Epithelial cell of prostate (primary cell): Measurements from ENCODE around the gene GOLGA8O.
"Not testable (repeated sequence)": the region's sequence is repeated elsewhere in the genome, so short reads cannot be mapped to it uniquely, and the experiment has no call there.

Experiments
- DNase-seq: peaks from one replicate; pipeline ENCODE4 v3.0.0-alpha.2; 2011; ENCODE audit warnings: low read depth, low spot score
- H3K27ac ChIP-seq: fragments of 450-650 bp; 2 replicates; pipeline ENCODE4 v1.5.1; 2017; ENCODE audit warnings: mild to moderate bottlenecking

The GOLGA8O gene, protein sequence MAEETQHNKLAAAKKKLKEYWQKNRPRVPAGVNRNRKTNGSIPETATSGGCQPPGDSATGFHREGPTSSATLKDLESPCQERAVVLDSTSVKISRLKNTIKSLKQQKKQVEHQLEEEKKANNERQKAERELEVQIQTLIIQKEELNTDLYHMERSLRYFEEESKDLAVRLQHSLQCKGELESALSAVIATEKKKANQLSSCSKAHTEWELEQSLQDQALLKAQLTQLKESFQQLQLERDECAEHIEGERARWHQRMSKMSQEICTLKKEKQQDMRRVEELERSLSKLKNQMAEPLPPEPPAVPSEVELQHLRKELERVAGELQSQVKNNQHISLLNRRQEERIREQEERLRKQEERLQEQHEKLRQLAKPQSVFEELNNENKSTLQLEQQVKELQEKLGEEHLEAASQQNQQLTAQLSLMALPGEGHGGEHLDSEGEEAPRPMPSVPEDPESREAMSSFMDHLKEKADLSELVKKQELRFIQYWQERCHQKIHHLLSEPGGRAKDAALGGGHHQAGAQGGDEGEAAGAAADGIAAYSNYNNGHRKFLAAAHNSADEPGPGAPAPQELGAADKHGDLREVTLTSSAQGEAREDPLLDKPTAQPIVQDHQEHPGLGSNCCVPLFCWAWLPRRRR

DNA sequence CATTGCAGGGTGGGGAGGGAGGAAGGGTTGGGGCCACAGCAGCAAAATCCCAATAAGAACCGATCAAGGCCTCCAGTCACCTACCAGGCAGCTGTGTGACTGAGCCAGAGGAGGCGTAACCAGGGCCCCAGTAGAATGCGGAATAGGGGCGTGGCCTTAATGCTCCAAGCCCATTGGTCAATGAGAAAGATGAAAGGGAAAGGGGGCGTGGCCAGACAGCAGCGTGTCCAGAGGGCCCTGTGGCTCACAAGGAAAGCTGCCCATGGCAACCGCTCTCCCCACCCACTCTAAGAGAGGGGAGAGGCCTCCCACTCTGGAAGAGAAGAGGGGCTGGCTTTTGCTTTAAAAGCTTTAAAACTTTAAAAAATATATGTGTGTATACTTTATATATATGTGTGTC is at the start of gene GOLGA8O:
GOLGA8O (minus strand) TSS at position 101 of the 400 bp plus-strand sequence; CDS start at position 3, 98 bp downstream.
- not testable (repeated sequence) for DNase-seq, H3K27ac ChIP-seq

DNA sequence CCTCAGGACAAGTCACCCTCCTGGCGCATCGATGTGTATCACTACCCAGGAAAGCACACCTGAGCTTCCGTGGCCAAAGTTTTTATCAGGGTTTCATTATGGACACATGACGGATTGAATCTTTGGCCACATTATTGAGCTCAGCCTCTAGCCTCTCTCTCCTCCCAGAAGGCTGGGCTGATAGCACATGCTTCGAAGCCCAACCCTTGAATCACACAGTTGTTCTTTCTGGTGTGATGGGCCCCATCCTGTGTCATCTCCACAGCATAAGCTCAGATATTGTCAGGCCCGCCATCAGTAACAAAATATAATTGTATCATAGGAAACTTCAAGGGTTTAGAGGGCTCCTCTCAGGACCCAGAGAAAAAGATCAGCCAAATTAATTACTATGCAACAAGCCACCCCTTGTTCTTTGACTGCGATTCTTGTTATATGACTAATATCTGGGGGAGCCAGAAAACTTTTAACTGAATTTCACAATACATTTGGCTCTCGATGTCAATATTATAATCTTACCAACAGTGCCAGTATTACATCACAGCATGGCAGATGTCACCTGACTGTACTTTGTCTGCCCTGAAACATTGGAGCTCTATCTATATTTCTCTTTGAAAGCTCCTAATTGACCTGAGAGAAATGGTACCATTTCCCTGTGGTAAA is 48.8 kb upstream of the GOLGA8O start:
- DNase-seq, H3K27ac ChIP-seq: not testable (repeated sequence)

DNA sequence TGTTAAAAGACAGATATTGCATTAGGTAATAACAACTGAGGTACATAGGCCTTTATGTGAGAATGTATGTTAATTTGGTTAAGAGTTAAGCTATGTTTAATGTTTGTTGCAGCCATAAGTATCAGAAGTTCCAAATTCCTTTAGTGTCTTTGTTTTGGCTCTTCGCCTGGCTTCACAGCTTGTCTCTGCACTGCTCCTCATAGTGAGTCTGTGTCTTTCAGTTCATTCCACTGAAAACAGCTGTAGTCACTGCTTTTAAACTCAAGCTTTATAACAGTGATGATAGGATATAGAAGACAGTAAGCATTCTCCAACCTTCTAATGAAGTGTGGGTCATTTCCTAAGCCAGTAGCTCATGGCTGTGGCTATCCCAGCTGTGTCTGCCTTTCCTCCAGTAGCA is 47.5 kb upstream of the GOLGA8O start:
- not testable (repeated sequence) for DNase-seq, H3K27ac ChIP-seq

DNA sequence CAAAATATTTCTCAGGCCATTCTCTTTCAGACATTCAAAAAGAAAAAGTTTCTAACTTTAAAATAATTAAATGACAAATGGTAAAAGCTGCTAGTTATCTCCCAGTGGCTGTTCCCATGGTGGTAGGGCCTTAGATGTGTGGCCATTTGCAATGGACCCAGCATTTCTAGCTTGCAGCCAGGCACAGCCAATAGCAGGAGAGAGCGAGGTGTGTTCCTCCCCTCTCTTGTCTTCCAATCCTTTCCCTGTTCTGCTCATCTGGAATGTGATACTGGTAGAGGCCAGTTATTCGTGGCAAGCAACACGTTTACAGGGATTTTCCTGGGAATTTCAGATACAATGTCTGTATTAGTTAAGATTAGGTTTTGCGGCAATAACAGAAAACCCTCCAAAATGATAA is 37.3 kb upstream of the GOLGA8O start:
- not testable (repeated sequence) for H3K27ac ChIP-seq, DNase-seq

DNA sequence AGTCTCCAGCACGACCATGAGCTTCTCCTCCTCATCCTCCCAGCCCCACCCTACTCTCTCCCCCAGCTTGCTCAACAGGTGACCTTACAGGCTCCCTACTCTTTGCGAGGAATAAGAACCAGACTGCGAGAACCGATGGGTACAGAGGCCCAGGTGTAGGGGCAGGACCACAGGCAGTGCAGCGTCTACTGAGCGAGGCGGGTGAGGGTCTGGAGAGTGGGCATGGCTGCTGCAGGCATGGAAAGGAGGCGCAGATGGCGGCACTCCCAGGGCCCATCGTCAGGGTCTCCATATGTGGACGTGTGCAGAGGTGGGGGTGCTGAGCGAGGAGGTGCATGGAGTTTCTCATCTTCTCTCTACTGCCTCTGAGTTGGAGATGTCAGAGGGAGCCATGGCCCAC is 31.0 kb upstream of the GOLGA8O start:
- H3K27ac ChIP-seq, DNase-seq: not testable (repeated sequence)

DNA sequence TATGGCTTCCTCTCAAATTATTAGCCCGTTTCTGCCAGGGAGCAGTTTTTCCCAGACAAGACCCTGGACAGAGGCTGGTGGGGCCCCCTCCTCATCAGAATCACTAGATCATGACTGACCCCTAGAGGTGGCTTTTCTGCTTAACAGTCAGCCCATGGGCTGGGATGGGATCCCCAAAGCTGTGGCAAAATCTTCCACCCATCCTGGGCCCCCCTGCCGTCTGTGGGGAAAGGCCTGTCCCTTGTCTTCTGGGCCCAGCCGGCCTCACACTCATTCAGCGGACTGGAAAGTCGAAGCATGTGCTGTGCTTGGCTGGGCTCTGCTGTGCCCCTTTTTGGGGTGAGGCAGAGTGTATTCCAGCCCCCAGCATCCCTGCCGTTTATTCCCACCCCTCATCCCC is 27.9 kb upstream of the GOLGA8O start:
- H3K27ac ChIP-seq, DNase-seq: not testable (repeated sequence)

DNA sequence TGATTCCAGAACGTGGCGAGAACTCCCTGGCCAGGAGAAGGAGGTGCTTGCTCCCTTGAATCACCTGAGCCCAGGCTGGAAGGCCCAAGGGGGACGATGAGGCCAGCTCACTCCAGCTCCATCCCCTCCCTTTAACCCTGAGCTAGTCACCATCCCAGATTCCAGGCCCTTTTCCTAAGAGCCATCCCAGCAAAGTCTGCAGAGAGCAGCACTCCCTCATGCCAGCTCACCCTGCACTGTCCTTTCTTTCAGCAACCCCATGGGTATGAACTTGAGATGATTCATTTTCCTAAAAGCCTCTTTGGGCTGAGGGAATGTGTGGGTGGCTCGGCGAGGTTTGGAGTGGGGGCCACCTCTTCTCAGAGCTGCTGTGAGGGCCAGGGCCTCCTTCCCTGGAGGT is 26.2 kb upstream of the GOLGA8O start:
- H3K27ac ChIP-seq, DNase-seq: not testable (repeated sequence)

DNA sequence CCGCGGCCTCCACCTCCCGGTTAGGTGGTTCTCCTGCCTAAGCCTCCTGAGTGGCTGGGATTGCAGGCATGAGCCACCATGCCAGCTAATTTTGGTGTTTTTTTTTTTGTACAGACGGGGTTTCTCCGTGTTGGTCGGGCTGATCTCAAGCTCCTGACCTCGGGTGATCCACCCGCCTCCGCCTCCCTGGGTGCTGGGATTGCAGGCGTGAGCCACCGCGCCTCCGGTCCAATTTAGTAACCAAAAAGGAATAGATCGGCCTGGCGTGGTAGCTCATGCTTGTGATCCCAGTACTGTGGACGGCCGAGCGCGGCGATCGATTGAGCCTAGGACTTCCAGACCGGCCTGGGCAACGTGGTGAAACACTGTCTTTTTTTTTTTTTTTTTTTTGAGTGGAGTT is 12.6 kb upstream of the GOLGA8O start:
- DNase-seq, H3K27ac ChIP-seq: not testable (repeated sequence)

DNA sequence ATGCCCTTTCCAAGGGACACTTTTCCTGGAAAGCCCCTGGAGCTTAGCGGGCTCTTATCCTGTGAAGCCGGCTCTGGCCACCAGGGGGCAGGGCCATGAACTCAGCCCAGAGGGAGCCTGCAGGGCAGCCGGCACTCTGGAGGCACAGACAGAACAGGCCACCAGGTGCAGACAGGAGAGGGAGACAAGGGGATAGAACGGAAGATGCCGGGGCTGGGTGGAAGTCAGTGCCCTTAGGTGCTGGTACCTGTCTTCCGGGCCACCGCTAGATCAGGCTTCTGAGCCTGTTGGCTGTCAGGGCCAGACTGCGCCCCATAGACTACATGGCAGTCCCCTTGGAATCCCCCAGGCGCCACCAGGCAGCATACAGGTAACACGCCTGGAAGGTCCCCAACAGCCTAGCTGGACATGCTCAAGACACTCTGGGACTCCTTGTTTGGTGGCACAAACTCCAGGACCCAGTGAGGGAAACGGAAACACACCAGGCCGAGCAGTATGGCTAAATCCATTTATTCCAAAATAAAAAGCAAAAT is 14.9 kb downstream of the GOLGA8O start:
- DNase-seq, H3K27ac ChIP-seq: not testable (repeated sequence)

DNA sequence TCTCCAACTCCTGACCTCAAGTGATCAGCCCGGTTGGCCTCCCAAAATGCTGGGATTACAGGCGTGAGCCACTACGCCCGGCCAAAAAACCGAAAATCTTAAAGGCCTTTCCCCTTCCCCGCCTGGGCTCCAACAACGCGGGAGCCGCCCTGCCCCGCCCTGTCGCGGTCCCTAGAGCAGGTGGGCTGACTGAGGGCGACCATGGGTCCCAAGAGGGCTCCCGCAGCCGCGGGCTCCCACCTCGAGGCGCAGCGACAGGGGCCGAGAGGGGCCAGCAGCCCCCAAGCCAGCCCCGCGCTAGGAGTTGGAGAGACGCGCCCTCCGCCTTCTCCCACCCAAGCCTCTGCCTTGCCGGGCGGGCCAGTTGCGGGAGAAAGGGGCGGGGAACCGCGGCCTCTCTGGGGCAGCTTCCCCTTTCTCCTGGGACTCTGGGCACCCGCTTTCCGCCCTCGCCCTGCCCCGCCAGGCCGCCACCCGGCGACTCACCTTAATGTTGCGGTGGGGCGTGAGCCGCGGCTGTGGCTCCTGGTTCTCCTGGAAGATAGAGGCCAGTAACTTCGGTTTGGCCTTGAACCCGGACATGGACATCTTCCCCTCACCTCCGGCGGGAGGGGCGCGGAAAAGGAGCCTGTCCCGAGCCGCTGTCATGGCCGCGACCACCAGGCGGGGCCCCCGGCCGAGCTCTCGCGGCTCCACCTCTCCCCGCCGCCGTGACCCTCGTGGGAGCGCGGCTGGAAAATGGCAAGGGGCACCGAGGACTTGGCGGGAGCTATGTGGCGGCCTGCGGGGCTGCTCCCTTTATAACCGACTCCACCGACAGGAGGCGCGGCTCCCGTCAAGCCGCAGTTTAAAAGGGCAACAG is 21.1 kb downstream of the GOLGA8O start:
- not testable (repeated sequence) for H3K27ac ChIP-seq, DNase-seq

DNA sequence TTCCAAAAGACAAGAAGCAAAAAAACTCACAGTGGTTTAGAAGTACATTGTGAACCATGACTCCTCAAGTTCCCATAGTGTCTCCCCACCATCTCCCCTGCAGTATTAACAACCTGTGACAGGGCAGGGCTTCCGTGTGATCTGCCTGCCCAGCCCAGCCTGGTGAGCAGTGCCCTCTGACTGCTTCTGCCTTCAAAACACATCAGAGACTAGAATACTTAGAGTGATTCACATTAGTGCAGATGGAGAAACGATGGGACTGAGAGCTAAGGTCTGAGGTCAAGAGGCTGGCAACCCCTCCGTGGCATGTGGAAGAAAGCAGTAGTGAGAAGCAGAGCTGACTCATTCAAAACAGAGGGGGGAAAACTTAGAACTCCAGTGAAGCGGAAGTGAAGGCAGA is 27.8 kb downstream of the GOLGA8O start:
- not testable (repeated sequence) for H3K27ac ChIP-seq, DNase-seq

DNA sequence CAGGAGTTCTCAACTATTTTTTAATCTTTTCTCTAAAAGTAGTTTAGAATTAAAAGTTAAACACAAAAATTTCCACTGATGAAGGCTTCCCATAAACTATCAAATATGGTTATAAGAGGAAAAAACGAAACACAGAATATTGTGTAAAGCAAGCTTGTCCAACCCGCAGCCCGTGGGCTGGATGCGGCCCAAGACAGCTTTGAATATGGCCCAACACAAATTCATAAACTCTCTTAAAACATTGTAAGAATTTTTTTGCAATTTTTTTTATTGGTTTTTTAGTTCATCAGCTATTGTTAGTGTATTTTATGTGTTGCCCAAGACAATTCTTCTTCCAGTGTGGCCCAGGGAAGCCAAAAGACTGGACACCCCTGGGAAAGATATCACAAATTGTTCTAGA is 28.9 kb downstream of the GOLGA8O start:
- not testable (repeated sequence) for DNase-seq, H3K27ac ChIP-seq

DNA sequence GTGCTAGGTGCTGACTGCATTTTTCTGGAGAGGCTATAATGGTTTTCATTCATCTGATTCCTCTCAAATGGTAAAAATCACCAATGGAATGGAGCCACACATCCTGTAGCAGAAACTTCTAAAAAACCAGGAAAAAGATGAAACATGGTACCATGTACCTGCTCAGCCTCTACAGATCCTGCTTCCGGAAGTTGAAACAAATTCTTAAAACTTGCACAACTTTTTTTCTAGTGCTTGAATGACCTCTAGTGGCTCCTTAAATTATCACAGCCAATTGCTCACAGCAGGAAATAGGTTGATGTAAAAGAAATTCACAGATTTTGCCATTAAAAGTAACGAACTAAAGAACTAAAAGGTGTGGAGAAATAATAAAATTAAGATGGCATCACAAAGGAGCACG is 47.5 kb downstream of the GOLGA8O start:
- not testable (repeated sequence) for H3K27ac ChIP-seq, DNase-seq

DNA sequence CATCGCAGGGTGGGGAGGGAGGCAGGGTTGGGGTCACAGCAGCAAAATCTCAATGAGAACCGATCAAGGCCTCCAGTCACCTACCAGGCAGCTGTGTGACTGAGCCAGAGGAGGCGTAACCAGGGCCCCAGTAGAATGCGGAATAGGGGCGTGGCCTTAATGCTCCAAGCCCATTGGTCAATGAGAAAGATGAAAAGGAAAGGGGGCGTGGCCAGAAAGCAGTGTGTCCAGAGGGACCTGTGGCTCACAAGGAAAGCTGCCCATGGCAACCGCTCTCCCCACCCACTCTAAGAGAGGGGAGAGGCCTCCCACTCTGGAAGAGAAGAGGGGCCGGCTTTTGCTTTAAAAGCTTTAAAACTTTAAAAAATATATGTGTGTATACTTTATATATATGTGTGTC is 52.2 kb downstream of the GOLGA8O start, which contains the start of gene GOLGA8K:
GOLGA8K (minus strand) TSS at position 101 of the 400 bp plus-strand sequence; CDS start at position 3, 98 bp downstream.
- H3K27ac ChIP-seq, DNase-seq: not testable (repeated sequence)

DNA sequence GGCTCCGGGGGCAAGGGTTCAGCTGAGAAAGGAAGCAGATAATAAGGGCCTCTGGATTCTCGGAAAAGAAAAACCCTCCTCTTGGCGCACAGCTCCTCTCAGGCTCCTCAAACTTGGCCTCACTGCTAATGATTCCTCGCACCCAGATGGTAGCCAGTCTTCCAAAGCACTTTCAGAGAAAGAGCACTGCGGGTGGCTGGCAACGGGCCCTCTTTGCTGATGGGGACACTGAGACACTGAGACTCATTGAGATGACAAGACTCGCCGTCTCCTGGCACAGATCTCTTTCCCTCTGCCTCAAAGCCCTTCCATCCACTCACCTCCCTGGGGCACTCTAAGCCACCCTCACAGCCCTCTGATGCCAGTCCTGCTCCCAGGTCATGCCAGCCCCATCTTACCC is 58.9 kb downstream of the GOLGA8O start:
- DNase-seq, H3K27ac ChIP-seq: not testable (repeated sequence)
